ENCODE measurements around the gene SMC6.
A peak's percentile ranks its signal among the peaks of the same experiment; 100 is the strongest.

Gene SMC6

GRCh38 chr2:17708501-17708900, 45.1 kb downstream of the SMC6 start:
- DNase-seq, result no peak

GRCh38 chr2:17706845-17707244, 46.8 kb downstream of the SMC6 start:
- no peak for DNase-seq

- DNase-seq, result no peak
Observed at GRCh38 chr2:17690776-17691175, 62.8 kb downstream of the SMC6 start.

GRCh38 chr2:17689010-17689409, 64.6 kb downstream of the SMC6 start:
- DNase-seq, result no peak

- no peak for DNase-seq
Observed at GRCh38 chr2:17688600-17688999, 65.0 kb downstream of the SMC6 start.

GRCh38 chr2:17683981-17684380, 69.6 kb downstream of the SMC6 start:
- DNase-seq, result no peak

- DNase-seq, result no peak
Observed at GRCh38 chr2:17682098-17682857, 71.3 kb downstream of the SMC6 start.

- no peak for DNase-seq
Observed at GRCh38 chr2:17680119-17680518, 73.5 kb downstream of the SMC6 start.

- no peak for DNase-seq
Observed at GRCh38 chr2:17674817-17675216, 78.8 kb downstream of the SMC6 start.

GRCh38 chr2:17672583-17673317, 80.9 kb downstream of the SMC6 start:
- DNase-seq, result peak; percentile 2

GRCh38 chr2:17667898-17668297, 85.7 kb downstream of the SMC6 start:
- no peak for DNase-seq

- no peak for DNase-seq
Observed at GRCh38 chr2:17664534-17664933, 89.1 kb downstream of the SMC6 start.

GRCh38 chr2:17662723-17663122, 90.9 kb downstream of the SMC6 start:
- no peak for DNase-seq

GRCh38 chr2:17661460-17661859, 92.2 kb downstream of the SMC6 start:
- DNase-seq, result no peak

- no peak for DNase-seq
Observed at GRCh38 chr2:17660219-17660618, 93.4 kb downstream of the SMC6 start.

GRCh38 chr2:17658251-17658843, 95.3 kb downstream of the SMC6 start:
- no peak for DNase-seq

GRCh38 chr2:17657759-17658158, 95.9 kb downstream of the SMC6 start:
- DNase-seq, result no peak

GRCh38 chr2:17652681-17653394, 100.8 kb downstream of the SMC6 start:
- no peak for DNase-seq

- DNase-seq, result no peak
Observed at GRCh38 chr2:17649026-17649425, 104.6 kb downstream of the SMC6 start.

- DNase-seq, result no peak
Observed at GRCh38 chr2:17648581-17648980, 105.0 kb downstream of the SMC6 start.

- DNase-seq, result peak; percentile 20
Observed at GRCh38 chr2:17646838-17647701, 106.5 kb downstream of the SMC6 start.

GRCh38 chr2:17646081-17646554, 107.5 kb downstream of the SMC6 start:
- peak; percentile 79 for DNase-seq

Measured in DMS53 (cell line).